NCI-H446 treated with DMSO at 0.1 percent for 48 hours (cell line): ENCODE data around the gene GABRG3.

Experiments
- DNase-seq: peaks from one replicate; lab custom pipeline; 2025; lab: John Stamatoyannopoulos, UW

GABRG3 gene

GRCh38 chr15:27506752-27507151, 535.8 kb downstream of the GABRG3 start:
- no peak for DNase-seq

- DNase-seq: no peak
These were observed 538.0 kb downstream of the GABRG3 start for GRCh38 chr15:27509014-27509413.

- DNase-seq: no peak
These were observed 541.5 kb downstream of the GABRG3 start for GRCh38 chr15:27512281-27513001.

GRCh38 chr15:27514526-27514925, 543.5 kb downstream of the GABRG3 start:
- no peak for DNase-seq

- no peak for DNase-seq
These were observed 556.6 kb downstream of the GABRG3 start for GRCh38 chr15:27527490-27528067.

GRCh38 chr15:27529399-27529798, 558.4 kb downstream of the GABRG3 start:
- no peak for DNase-seq

- no peak for DNase-seq
These were observed 560.0 kb downstream of the GABRG3 start for GRCh38 chr15:27530994-27531393.

GRCh38 chr15:27532358-27532757, 561.4 kb downstream of the GABRG3 start:
- DNase-seq: no peak

GRCh38 chr15:27535445-27536129, 564.6 kb downstream of the GABRG3 start:
- DNase-seq: no peak

GRCh38 chr15:27538325-27538724, 567.3 kb downstream of the GABRG3 start:
- DNase-seq: no peak

- no peak for DNase-seq
These were observed 570.6 kb downstream of the GABRG3 start for GRCh38 chr15:27541581-27541980.

- no peak for DNase-seq
These were observed 574.7 kb downstream of the GABRG3 start for GRCh38 chr15:27545494-27546255.

- DNase-seq: no peak
These were observed 578.8 kb downstream of the GABRG3 start for GRCh38 chr15:27549746-27550145.

- DNase-seq: no peak
These were observed 579.7 kb downstream of the GABRG3 start for GRCh38 chr15:27550635-27551034.

GRCh38 chr15:27561816-27562215, 590.8 kb downstream of the GABRG3 start:
- DNase-seq: no peak

GRCh38 chr15:27563765-27564370, 592.9 kb downstream of the GABRG3 start:
- no peak for DNase-seq

GRCh38 chr15:27564656-27565055, 593.7 kb downstream of the GABRG3 start:
- DNase-seq: no peak

- no peak for DNase-seq
These were observed 599.8 kb downstream of the GABRG3 start for GRCh38 chr15:27570746-27571145.

- DNase-seq: no peak
These were observed 603.0 kb downstream of the GABRG3 start for GRCh38 chr15:27573805-27574485.

GRCh38 chr15:27574541-27575054, 603.6 kb downstream of the GABRG3 start:
- no peak for DNase-seq

GRCh38 chr15:27575521-27575920, 604.5 kb downstream of the GABRG3 start:
- no peak for DNase-seq
